ENCODE measurements around the gene AP1S3. TPM values are rescaled to one million over a fixed set of nuclear protein-coding genes. Genes with fewer than 3 reads are reported as not detected.

AP1S3 gene
- total RNA-seq, 1 donor from 2014 or later, result 5.1 TPM

- Mint-ChIP-seq H3K27ac (no peak overlapping the region), H3K36me3 (peaks cover 7% of the 10 kb centered on the region), H3K4me3 (no peak overlapping the region), H3K4me1 (peaks cover 5% of the 10 kb centered on the region), H3K9me3 (peaks cover 3% of the 10 kb centered on the region), H3K27me3 (ENCODE audit: insufficient read depth, low read depth) (peaks cover 2% of the 10 kb centered on the region)
- no peaks in the 10 kb centered on the region for H3K27me3 ChIP-seq
- no peak overlapping the region for H3K27ac ChIP-seq
- H3K4me2 ChIP-seq, result no peak overlapping the region
- H2AFZ ChIP-seq (replicated peaks), result no peak overlapping the region
- peaks cover 5% of the 10 kb centered on the region for H3K4me1 ChIP-seq
- no peak for TF ChIP-seq EZH2phosphoT487 (IDR thresholded peaks at IDR 0.05)
- TF ChIP-seq EZH2 (IDR thresholded peaks at IDR 0.05), result no peak
- no peak for TF ChIP-seq CTCF (IDR thresholded peaks at IDR 0.05)
- no peaks in the 10 kb centered on the region for H3K79me2 ChIP-seq (ENCODE audit: low read depth)
- no peaks in the 10 kb centered on the region for H3K36me3 ChIP-seq
- no peak overlapping the region for H3K9ac ChIP-seq
- no peak for DNase-seq (ENCODE audit: low spot score)
- H3K9me3 ChIP-seq (ENCODE audit: low read depth), result no peaks in the 10 kb centered on the region
- no peaks in the 10 kb centered on the region for H3F3A ChIP-seq (ENCODE audit: low read depth)
- H3K4me3 ChIP-seq, result no peak overlapping the region
- H4K20me1 ChIP-seq (ENCODE audit: low read depth), result no peaks in the 10 kb centered on the region
Observed at GRCh38 chr2:223854741-223855140, 17.4 kb upstream of the AP1S3 start.

- Histone ChIP-seq H3K27me3 (no peaks in the 10 kb centered on the region), H3K79me2 (ENCODE audit: low read depth) (no peaks in the 10 kb centered on the region), H4K20me1 (ENCODE audit: low read depth) (no peaks in the 10 kb centered on the region), H3K36me3 (no peaks in the 10 kb centered on the region), H3K4me2 (no peak overlapping the region), H3K4me1 (no peaks in the 10 kb centered on the region), H3K4me3 (no peak overlapping the region), H2AFZ (replicated peaks) (no peak overlapping the region), H3K27ac (no peak overlapping the region), H3K9ac (no peak overlapping the region), H3F3A (ENCODE audit: low read depth) (no peaks in the 10 kb centered on the region), H3K9me3 (ENCODE audit: low read depth) (no peaks in the 10 kb centered on the region)
- peaks cover 7% of the 10 kb centered on the region for H3K9me3 Mint-ChIP-seq
- H3K27me3 Mint-ChIP-seq (ENCODE audit: insufficient read depth, low read depth), result peaks cover 2% of the 10 kb centered on the region
- H3K4me1 Mint-ChIP-seq, result no peaks in the 10 kb centered on the region
- TF ChIP-seq EZH2 (IDR thresholded peaks at IDR 0.05) (no peak), EZH2phosphoT487 (IDR thresholded peaks at IDR 0.05) (no peak), CTCF (IDR thresholded peaks at IDR 0.05) (no peak)
- H3K27ac Mint-ChIP-seq, result no peak overlapping the region
- DNase-seq (ENCODE audit: low spot score), result no peak
- no peak overlapping the region for H3K4me3 Mint-ChIP-seq
- H3K36me3 Mint-ChIP-seq, result peaks cover 17% of the 10 kb centered on the region
Observed at GRCh38 chr2:223853425-223853837, 16.0 kb upstream of the AP1S3 start.

- Mint-ChIP-seq H3K4me1 (no peaks in the 10 kb centered on the region), H3K4me3 (no peak overlapping the region), H3K27me3 (ENCODE audit: insufficient read depth, low read depth) (peaks cover 2% of the 10 kb centered on the region), H3K36me3 (peaks cover 19% of the 10 kb centered on the region), H3K9me3 (peaks cover 7% of the 10 kb centered on the region), H3K27ac (no peak overlapping the region)
- Histone ChIP-seq H3K9me3 (ENCODE audit: low read depth) (no peaks in the 10 kb centered on the region), H3K36me3 (no peaks in the 10 kb centered on the region), H3K27me3 (no peaks in the 10 kb centered on the region), H3F3A (ENCODE audit: low read depth) (no peaks in the 10 kb centered on the region), H2AFZ (replicated peaks) (no peak overlapping the region), H3K27ac (no peak overlapping the region), H3K4me2 (no peak overlapping the region), H3K9ac (no peak overlapping the region), H3K4me3 (no peak overlapping the region), H3K4me1 (no peaks in the 10 kb centered on the region), H3K79me2 (ENCODE audit: low read depth) (no peaks in the 10 kb centered on the region), H4K20me1 (ENCODE audit: low read depth) (no peaks in the 10 kb centered on the region)
- DNase-seq (ENCODE audit: low spot score), result no peak
- no peak for TF ChIP-seq EZH2phosphoT487 (IDR thresholded peaks at IDR 0.05)
- TF ChIP-seq CTCF (IDR thresholded peaks at IDR 0.05), result no peak
- TF ChIP-seq EZH2 (IDR thresholded peaks at IDR 0.05), result no peak
Observed at GRCh38 chr2:223852281-223852795, 15.0 kb upstream of the AP1S3 start.
